NCI-H460 (cell line): Measurements from ENCODE around the gene TC2N. TPM values are rescaled to one million over a fixed set of nuclear protein-coding genes. Genes with fewer than 3 reads are reported as not detected.
A peak's percentile ranks its signal among the peaks of the same experiment; 100 is the strongest.
"Not testable (repeated sequence)": the region's sequence is repeated elsewhere in the genome, so short reads cannot be mapped to it uniquely, and the experiment has no call there.

Experiments
- DNase-seq: peaks from one replicate; pipeline ENCODE4 v3.0.0-alpha.2; 2016; ENCODE audit warnings: low read depth; ENCODE audit errors: extremely low read depth
- polyA plus RNA-seq: library from polyadenylated mRNA; depleted of rRNA; stranded (reverse); fragments of >200 nt; gene quantifications from 2 replicates; pipeline ENCODE4 v1.2.3, GENCODE V29; 2014; cell fraction: nucleus; rRNA removed
- total RNA-seq: library from RNA; depleted of rRNA; stranded (reverse); fragments of >200 nt; shearing (Covaris generic); gene quantifications from 2 replicates; pipeline ENCODE4 v1.2.3, GENCODE V29; 2014; rRNA removed

TC2N gene
- total RNA-seq: 13.0 and 14.8 TPM in 2 replicates
- 15.7 and 23.2 TPM in 2 replicates for polyA plus RNA-seq

DNA sequence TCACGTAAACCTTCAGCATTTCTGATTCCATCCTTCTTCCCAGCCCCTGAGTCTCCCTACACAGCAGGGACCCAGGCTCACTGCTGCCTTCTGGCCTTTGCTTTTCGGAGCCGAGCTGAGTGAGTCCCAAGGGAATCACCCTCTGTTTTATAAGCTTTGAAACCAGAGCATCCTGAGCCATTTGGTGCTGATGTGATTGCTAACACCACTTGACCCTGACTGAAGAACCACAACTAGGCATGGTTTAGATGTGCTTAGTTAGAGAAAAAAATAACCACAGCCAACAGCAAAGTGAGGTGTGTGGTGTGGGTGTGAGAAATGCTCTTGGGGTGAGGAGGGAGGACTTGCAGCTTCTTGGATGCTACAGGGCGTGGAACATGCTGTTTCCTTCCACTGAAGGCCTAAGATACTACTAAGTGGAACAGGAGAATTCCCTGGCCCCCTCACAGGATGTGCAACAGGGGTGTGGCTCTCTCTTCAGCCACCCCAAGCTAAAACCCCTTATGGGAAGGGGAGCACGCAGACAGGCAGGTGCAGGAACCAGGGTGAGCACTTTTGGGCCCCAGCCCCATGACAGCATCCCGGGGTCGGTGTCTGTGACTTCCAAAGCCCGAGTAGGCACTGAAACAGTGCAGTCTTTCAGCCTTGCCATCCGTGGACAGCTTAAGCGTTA, at the start of gene TC2N:
TSS of gene TC2N (minus strand) at position 221 of the 673 bp plus-strand sequence. CDS start 53,767 bp downstream, outside the sequence.
- DNase-seq: no peak

DNA sequence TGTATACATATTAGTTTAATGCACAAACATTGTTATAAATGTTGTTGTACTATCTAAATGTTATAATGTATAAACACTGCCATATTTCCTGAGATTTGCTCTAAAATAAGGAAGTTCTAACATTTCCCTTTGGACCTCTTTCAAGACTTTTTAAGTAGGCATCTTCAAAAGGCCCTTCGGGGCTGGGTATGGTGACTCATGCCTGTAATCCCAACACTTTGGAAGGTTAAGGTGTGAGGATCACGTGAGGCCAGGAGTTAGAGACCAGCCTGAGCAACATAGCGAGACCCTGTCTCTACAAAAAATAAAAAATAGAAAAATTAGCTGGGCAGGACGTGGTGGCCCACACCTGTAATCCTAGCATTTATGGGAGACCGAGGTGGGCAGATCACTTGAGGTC, 44.7 kb upstream of the TC2N start:
- DNase-seq: no peak

DNA sequence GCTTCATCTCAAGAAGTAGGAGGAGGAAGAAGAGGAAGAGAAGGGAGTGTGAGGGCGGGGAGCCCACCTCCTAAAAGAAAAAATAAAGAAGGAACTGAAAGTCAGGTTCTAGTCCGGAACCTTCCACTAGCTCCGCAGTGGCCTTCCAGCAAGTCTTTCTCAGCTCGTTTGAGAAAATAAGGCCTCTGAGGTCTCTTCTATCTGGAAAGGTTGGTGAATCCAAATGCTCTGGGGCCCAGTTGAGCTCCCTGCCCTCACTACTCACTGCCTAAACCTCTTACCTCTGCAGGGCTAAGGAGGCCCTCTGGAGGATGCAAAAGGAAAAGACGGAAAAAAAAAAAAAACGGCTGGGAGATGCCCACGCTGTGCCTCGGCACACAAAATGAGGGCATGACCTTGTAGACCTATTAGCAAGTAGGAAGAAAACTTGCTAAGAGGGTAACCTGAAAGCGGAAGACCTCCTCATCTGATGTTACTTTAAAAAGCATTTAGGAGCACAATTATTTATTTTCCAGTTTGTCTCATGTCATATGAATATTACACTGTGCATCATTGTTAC, 44.2 kb upstream of the TC2N start:
- peak; percentile 50 for DNase-seq

DNA sequence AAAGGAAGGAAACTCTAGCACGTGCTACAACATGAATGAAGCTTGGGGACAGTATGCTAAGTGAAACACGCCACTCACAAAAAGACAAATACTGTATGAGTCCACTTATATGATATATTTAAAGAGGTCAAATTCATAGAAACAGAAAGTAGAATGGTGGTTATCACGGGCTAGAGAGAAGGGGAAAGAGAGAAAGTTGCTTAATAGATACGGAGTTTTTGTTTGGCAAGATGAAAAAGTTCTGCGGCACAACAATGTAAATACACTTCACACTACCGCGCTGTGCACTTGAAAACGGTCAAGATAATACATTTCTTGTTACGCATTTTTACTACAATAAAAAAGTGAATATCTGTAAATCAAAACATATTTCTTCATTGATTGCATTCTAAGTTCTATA, 42.9 kb upstream of the TC2N start:
- DNase-seq: no peak

DNA sequence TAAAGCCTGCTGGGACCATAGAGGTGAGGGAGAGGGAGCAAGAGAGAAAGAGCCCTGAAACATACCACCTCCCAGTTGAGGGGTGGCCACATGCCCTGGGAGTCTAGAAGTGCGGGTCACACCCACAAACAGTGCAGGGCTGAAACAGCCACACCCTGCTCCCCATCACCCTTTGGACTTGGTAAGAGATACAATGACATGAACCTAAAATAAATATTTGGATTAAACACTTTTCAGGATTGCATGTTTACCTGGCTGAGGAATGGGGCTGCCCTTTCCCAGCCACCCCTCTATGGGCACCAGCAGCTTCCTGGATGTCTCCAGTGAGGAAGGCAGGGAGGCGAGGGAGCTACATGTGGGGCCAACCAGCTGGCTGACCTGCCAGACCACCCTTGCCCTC, 39.0 kb upstream of the TC2N start:
- no peak for DNase-seq

DNA sequence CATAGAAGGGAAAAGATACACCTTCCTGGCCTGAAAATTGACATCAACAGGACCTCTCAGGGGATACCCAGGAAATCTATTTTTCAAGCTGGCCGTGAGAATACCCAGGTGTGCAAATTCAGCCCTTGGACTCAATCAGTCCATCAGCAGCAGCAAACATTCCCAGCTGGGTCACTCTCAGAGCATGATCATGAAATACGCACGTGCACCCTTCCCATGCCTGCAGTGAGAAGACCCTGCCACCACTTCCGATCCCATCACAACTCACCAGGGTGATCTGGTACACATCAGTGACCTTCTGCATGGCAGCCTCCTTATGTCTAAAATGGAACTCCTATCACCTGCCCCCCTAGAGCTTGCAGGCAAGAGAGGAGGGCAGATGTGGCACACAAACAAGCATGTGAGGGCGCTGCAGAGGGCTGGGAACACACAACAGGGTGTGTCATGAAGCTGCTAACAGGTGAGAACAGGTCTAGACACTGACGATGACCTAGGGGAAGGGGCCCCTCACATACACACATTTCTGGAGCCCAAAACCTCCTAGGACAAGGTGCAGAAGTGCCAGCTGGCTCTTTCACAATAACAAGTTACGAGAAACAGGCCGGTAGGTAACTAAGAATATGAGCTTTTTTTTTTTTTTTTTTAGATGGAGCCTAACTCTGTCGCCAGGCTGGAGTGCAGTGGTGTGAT, 37.8 kb upstream of the TC2N start:
- DNase-seq: no peak

DNA sequence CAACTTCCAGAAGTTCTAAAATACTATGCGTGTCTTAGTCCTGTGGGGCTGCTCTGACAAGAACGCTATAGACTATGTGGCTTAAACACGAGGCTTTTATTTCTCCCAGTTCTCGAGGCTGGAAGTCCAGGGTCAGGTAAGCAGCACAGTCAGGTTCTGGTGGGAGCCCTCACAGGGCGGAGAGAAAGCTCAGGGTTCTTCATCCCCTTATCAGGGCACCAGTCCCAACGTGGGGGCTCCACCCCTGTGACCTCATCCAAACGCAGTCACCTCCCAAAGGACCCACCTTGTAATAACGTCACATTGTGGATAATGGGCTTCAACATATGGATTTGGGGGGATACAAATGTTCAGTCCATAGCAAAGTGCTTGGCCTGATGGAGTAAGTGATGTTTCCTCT, 37.1 kb upstream of the TC2N start:
- no peak for DNase-seq

DNA sequence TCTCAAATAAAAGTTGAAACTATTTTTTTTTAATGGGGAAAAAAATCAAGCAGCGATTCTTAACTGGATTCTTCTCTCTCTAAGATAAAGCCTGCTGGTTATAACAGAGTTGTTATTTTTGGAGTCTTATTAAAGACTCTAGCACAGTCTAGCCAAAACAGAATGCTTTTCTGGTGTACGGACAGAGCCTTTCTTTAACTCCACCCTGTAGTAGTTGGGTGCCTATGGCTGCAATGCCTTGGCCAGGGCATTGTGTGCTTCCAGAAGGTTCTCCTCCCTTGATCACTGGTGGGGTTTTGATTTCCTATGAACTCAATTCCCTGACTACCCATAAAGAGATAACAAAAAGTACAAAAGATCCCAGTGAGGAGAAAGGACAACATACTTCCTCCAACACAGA, 35.7 kb upstream of the TC2N start:
- no peak for DNase-seq

DNA sequence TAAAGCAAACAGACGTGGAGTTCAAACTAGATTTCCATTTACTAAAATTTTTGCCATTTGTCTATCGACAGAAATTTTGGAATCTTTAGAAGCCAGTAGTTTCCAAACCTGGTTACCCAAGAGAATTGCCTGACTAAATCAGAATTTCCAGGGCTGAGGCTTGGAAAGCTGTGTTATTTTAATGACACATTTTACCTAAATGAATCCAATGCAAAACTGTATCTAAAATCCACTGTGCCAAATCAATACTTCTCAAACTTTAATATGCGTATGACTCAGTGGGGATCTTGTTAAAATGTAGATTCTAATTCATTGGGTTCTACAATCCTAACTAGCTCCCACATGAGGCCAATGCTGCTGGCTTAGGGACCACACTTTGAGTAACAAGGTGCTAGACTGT, 35.0 kb upstream of the TC2N start:
- DNase-seq: no peak

DNA sequence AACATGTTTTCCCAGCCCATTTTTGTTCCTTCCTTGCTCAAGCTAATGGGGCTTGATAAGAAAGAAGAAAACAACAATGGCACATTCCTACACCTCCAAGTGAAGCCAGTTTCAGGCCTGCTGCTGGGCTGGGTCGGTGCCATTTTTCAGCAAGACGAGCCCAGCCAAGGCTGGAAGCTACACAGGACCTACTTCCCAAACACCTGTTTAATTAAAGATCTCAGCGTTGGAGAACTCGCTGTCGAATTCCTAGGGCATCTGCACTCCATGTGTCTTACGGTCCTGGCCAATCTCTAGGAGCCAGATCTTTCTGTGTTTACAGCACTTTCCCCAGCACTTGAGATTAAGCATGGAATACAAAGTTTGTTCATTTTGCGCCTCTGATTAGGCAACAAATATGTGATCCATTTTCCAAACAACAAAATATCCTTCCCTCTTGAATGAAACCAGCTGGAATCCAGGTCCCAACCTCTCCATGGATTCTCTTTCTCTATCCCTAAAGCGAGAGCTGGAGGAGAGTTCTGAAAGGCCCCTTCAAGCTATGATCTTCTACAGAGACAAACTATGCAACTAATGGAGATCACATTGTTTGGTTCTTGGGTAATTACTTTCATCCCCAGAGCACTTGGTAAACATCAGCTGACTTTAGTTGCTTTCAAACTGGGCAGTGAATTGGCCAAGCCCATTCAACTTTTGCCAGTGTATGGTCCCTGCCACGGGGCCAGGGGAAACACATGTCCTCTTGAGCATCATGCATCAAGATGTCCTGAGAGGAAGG, 34.3 kb upstream of the TC2N start:
- no peak for DNase-seq

DNA sequence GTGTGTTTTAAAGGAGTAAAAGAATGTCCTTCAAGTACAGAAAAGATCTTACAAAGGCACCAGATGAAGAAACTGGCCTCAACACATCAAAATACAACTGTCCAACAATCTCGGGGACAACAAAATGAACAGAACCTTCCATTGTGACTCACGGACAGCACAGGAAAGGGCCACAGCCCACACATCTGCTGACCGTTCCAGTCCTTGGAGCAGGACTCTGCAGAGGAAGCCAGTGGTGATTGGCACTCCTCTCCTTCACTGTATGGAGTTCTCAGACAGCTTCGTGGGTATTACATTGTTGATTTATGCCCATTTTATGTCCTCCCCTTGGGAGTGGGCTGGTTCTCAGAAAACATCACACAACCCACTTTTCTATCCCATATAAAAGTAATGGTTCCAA, 32.5 kb upstream of the TC2N start:
- DNase-seq: no peak

DNA sequence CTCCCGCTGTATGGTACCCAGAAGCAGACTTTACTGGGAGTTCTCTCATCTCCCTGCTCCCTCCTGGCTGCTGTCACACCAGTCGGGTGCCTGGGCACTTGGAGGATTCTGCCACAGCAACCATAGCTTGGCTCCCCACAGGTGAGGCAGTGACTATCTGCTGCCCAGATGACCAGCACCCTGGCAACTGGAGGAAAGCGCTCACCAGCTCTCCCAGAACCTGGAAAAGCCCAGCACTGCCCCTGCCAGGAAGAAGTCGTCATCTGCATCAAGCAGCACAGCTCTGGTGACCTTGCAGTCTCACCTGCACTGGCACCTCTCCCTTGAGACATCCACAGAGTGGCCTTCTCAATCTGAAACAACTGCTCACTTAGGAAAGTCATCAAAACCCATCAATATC, 31.9 kb upstream of the TC2N start:
- peak; percentile 37 for DNase-seq

DNA sequence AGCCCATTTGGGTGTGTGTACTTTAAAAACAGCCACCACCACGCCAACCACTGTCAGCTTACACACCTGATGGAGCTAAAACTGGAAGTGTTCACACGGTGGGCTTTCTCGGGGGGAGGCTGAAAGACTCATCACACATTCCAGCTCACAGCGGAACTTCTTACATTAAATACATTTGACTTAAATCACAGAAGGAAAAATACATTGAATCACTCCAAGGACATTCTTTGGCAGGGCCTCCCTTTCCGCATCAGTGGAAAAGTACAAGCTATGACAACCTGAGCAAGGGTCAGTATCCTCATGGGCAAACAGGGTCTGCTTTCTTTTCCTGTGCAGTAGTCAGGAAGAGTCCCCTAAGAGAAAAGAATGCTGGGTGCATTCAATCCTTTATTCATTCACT, 31.0 kb upstream of the TC2N start:
- no peak for DNase-seq

DNA sequence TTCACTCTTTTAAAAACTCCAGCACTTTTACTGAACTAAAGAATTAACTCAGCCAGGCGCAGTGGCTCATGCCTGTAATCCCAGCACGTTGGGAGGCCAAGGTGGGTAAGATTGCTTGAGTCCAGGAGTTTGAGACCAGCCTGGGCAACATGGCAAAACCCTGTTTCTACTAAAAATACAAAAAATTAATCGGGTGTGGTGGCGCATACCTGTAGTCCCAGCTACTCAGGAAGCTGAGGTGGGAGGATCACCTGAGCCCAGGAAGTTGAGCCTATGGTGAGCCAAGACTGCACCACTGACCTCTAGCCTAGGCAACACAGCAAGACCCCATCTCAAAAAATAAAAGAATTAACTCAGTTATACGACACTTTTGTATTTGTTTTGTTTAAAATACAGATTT, 30.4 kb upstream of the TC2N start:
- not testable (repeated sequence) for DNase-seq

DNA sequence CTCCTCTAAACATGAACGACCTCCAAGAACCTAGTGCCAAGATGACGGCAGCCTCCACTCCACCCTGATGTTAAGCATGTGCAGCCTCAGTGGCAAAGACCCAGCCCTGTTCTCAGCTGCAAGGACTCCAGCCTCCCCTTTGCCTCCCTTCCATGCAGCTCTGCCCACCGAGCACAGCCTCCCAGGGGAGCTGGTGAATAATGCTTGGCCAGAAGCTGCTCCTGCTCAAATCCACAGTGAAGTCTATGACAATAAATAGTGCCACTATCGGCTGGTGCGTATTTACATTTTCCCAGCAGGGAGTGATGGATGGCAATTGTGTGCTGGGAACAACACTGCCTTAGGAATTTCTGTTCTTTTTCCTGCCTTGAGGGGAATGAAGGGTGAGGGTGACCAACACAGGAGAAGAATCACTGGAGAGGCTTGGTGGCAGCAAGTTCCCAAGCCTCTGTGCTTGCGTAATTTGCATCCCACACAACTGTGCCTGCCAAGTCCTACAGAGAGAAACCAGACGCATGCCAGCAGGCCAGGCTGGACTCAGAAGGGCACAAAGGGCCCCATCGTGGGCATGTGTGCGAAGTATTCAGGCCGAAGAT, 29.9 kb upstream of the TC2N start:
- DNase-seq: no peak

DNA sequence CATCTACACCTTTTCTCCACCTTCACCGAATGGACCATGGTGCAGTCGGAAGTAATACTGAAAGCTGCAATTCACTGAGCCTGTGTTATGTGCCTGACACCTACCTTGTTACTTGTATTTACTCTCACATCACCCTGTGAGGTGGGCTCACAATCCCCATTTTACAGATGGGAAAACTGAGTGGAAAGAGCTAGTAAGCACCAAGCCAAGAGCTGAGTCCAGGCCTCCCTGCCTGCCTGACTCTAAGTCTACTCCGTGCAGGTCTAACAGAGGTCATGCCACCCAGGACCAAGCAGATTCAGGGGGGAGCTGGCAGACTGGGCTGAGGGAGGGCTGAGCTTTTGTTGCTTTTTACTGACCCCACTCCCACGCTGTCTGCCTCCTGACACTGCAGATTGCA, 29.1 kb upstream of the TC2N start:
- DNase-seq: no peak

DNA sequence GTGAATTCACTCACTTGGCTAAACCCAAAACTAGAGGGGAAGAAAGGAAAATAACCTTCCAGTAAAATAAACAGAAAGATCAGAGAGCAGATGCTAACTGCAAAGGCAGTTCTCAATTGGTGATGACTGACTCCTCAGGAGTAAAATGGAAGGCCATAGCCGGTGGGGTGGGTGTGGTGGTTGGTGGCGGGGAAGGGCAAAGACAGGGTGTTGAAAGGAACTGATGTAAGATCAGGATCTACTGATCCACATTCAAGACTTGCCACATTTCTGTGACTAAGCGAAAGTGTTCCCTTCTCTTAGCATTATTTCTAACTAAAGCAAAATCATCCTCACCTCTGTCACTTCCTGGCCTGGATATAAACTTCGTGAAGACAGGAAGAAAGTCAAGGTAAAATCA, 26.3 kb upstream of the TC2N start:
- DNase-seq: peak; percentile 26

DNA sequence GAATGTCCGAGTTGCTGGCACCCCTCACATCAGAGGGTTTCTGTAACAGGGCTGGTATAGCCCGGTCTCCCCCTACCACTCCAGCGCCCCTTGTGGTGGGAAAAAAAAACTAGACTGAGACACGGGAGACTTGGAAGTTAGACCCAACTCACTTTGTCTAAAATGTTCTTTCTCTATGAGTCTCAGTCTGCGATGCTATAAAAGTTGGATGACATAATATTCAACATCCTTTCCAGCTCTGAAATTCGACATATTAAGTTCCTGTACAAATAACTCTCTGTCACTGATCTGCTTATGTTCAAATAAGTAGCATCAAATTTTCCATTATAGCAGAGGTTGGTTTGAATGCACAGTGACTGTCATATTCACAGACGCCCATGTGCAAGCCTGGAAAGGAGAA, 25.7 kb upstream of the TC2N start:
- peak; percentile 30 for DNase-seq

DNA sequence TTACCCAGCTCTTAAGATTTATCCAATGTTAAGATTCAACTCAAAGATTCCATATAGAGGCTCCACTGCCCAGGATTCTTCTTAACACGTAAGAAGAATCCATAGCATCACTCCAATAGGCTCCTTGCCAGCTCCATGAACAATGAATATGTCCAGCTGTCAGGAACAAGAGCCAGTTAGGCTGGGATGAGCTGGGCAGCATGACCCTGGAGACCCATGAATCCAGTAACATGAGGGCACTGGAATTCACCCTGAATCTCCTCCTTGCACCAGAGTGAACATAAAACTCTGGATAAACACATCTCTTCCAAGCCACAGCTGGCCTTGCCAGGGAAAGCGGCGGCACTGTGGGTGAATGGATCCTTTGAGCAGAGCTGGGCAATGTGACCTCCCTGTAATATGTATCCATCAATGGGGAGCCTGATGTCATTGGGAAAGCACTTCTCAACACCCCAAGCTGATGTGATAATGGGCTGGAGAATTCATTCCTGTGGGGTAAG, 24.4 kb upstream of the TC2N start:
- no peak for DNase-seq

DNA sequence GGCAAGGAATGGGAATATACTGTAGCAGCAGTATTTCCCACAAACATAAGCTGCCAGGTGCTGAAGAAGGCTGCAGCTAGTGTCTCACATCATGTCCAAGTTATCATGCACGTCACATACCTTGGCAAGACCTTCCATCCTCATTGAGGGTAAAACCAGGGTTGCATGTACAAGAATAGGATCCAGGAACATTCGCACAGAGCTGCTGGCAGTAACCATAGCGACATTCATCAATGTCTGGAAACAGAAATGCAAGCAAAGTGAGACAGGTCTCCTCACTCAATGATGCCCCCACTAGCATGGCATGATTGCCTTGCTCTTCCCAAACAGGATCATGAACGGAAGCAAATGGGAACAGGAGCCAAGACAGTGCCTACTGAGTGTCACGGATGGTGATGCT, 23.8 kb upstream of the TC2N start:
- DNase-seq: no peak

DNA sequence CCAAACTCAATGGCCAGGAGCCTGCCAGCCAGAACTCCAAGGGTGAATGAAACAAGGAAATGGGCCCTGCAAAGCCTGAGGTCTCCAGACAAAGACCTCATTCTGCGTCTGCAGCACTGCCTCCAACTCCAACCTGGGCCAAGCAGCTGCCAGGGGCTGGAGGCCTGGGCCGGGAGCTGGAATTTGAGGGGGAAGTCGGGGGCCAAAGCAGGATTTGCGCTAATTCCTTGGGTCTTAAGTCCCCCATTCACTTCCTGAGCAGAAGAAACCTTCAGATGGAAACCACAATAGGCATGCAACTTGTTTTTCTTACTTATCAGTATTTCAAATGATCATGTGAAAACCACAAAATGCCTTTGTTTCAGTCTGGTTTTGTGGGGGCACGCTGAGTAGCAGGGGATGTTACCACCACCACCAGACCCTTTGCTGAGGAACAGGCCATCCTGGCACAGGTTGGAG, 23.0 kb upstream of the TC2N start:
- no peak for DNase-seq
